ENCODE results near the gene EDEM1. TPM values are rescaled to one million over a fixed set of nuclear protein-coding genes. Genes with fewer than 3 reads are reported as not detected.

EDEM1 gene
- total RNA-seq, 4 donors from 2014 or later = 18.4 to 41.7 (median 35.8) TPM

DNA sequence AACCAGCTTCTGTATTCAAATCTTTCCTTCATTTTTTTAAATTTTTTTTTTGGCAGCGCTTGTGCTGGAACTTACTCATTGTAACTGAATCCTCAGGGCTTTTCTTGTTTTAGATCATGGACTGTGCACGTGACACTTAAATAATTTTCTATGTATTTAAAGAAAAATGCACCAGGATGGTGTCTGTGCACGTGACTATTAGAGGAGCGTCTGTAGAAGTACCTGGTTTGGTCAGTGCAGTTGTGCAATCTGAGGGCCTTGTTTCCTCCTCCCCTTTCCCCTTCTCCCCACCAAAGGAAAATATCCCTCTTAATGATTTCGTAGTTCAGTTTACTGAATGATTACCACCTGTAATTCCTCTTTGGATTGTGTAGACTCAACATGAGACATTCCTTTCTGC is 31.3 kb downstream of the EDEM1 start:
- TF ChIP-seq EP300 (IDR thresholded peaks at IDR 0.05) = no peak
- TF ChIP-seq, protein P1, sequence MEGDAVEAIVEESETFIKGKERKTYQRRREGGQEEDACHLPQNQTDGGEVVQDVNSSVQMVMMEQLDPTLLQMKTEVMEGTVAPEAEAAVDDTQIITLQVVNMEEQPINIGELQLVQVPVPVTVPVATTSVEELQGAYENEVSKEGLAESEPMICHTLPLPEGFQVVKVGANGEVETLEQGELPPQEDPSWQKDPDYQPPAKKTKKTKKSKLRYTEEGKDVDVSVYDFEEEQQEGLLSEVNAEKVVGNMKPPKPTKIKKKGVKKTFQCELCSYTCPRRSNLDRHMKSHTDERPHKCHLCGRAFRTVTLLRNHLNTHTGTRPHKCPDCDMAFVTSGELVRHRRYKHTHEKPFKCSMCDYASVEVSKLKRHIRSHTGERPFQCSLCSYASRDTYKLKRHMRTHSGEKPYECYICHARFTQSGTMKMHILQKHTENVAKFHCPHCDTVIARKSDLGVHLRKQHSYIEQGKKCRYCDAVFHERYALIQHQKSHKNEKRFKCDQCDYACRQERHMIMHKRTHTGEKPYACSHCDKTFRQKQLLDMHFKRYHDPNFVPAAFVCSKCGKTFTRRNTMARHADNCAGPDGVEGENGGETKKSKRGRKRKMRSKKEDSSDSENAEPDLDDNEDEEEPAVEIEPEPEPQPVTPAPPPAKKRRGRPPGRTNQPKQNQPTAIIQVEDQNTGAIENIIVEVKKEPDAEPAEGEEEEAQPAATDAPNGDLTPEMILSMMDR (IDR thresholded peaks at IDR 0.05) = no peak
- TF ChIP-seq POLR2A (IDR thresholded peaks at IDR 0.05) = no peak
- TF ChIP-seq POLR2AphosphoS5 (IDR thresholded peaks at IDR 0.05) = no peak
- Histone ChIP-seq H3K9me3 (no peaks in the 10 kb centered on the region), H3K4me3 (no peak overlapping the region), H3K27me3 (no peaks in the 10 kb centered on the region), H3K36me3 (peaks cover 0 to 52% of the 10 kb centered on the region in 2 donors), H3K4me1 (peaks cover 0 to 20% (median 0%) of the 10 kb centered on the region in 3 donors), H3K27ac (peak overlapping the region in 1 of 4 donors; percentile 36)
- ATAC-seq = no peak
- WGBS, 2 donors (ENCODE audit: low coverage in 1 of 2) = 32 to 39% methylated on average over 5 of the region's 5 CpGs

DNA sequence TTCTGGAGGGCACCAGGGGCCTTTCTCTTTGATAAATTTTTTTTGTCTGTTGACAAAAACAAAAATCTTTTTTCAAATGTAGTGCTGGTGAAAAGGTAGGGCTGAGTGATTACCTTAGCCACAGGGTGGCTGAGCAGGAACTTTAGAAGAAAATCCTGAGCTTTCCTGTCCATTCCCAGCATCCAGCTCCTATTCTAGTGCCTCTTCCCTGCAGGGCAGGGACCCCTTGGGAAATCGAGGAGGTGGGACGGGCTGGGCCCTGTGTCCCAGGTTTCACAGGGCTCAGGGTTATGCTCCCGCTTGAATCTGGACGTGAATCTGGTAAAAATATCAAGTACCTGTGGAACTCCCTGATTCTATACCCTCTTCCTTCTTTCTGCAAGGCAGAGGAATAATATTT is 31.7 kb downstream of the EDEM1 start:
- H3K9me3 ChIP-seq = no peaks in the 10 kb centered on the region
- 73 to 84% methylated on average over 4 of the region's 4 CpGs for WGBS, 2 donors (ENCODE audit: low coverage in 1 of 2)

DNA sequence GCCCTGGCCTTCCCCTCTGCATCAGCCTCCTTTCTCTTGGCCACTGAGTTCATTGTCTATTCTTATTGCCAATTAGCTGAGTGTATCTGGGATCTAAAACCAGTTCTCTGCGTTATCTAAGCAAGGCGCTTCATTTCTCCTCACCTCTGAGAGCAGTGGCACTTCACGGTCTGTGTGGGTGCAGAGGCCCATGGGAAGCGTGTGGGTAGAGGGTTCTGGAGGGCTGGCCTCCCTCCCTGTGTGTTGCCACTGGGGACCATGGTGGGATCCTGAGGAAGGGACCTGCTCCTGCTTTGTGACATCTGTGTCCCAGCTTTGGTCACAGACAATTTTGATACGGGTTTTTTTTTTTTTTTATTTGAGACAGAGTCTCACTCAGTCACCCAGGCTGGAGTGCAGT is 32.7 kb downstream of the EDEM1 start:
- TF ChIP-seq, protein P1 (IDR thresholded peaks at IDR 0.05) = no peak
- TF ChIP-seq EP300 (IDR thresholded peaks at IDR 0.05) = no peak
- no peak for TF ChIP-seq POLR2A (IDR thresholded peaks at IDR 0.05)
- TF ChIP-seq POLR2AphosphoS5 (IDR thresholded peaks at IDR 0.05) = no peak
- WGBS, 2 donors (ENCODE audit: low coverage in 1 of 2) = 61 to 89% methylated on average over 4 to 5 of the region's 5 CpGs
- Histone ChIP-seq H3K4me3 (no peak overlapping the region), H3K9me3 (no peaks in the 10 kb centered on the region), H3K27me3 (no peaks in the 10 kb centered on the region), H3K27ac (no peak overlapping the region), H3K4me1 (peaks cover 0 to 20% (median 0%) of the 10 kb centered on the region in 3 donors), H3K36me3 (peaks cover 0 to 38% of the 10 kb centered on the region in 2 donors)
- ATAC-seq = no peak

More for the DNA sequence above, 31.7 kb downstream of the EDEM1 start:
- peak overlapping the region in 1 of 4 donors; percentile 36 for H3K27ac ChIP-seq
- TF ChIP-seq, protein P1 (IDR thresholded peaks at IDR 0.05) = no peak
- TF ChIP-seq EP300 (IDR thresholded peaks at IDR 0.05) = no peak
- no peak for TF ChIP-seq POLR2A (IDR thresholded peaks at IDR 0.05)
- no peak for TF ChIP-seq POLR2AphosphoS5 (IDR thresholded peaks at IDR 0.05)
- no peak for ATAC-seq
- H3K36me3 ChIP-seq = peaks cover 0 to 48% of the 10 kb centered on the region in 2 donors
- no peak overlapping the region for H3K4me3 ChIP-seq
- peaks cover 0 to 20% (median 0%) of the 10 kb centered on the region in 3 donors for H3K4me1 ChIP-seq
- no peaks in the 10 kb centered on the region for H3K27me3 ChIP-seq

DNA sequence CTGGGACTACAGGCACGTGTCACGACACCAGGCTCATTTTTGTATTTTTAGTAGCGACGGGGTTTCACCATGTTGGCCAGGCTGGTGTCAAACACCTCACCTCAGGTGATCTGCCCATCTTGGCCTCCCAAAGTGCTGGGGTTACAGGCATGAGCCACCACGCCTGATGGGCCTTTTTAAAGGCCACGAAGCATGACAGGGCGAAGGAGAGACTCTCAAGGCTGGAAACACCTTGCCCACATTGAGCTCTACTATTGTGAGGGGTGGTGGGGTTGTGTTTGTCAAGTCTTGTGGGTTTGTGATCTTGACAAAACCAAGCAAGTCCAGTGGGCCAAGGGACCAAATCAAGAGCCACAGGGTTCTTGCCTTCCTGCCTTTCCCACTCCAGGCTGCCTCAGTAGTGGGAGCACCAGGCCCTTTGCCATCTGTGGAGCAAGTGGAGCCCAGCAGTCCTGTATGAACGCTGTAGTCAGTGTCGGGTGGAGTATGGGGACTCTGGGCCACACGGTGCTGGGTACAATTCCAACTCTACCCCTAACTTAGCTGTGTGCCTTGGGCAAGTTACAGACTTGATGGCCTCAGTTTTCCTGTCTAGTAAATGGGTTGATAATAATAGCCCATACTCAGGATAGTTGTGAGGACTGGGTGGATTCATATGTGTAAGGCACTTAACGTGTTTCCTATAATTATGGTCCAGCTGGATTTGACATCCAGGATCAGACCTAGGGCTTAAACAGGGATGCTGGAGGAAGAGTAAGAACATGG is 33.3 kb downstream of the EDEM1 start:
- Histone ChIP-seq H3K27me3 (no peaks in the 10 kb centered on the region), H3K36me3 (peaks cover 0 to 32% of the 10 kb centered on the region in 2 donors), H3K9me3 (no peaks in the 10 kb centered on the region), H3K4me1 (peaks cover 0 to 20% (median 0%) of the 10 kb centered on the region in 3 donors), H3K27ac (no peak overlapping the region), H3K4me3 (no peak overlapping the region)
- ATAC-seq = no peak
- TF ChIP-seq POLR2A (IDR thresholded peaks at IDR 0.05) (no peak), EP300 (IDR thresholded peaks at IDR 0.05) (no peak), POLR2AphosphoS5 (IDR thresholded peaks at IDR 0.05) (no peak)
- TF ChIP-seq, protein P1 (IDR thresholded peaks at IDR 0.05) = no peak
- 93 to 100% methylated on average over 1 to 3 of the region's 11 CpGs for WGBS, 2 donors (ENCODE audit: low coverage in 1 of 2)

DNA sequence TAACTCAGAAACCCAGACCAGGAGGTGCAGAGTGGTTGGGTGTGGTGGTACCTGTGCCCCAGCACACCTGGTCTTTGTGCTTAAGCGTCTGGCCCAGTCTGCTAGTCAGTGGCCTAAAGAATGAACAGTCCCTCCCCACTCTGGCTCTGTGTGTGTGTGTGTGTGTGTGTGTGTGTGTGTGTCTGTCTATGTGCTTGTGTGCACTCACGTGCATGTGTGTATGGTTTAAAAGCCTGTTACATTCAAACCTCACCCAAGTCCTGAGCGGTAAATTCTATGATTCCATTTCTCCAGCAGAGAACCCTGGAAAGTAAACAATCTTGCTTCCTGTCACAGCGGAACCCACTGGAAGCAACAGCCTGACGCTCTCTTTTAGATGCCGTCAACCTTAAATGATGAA is 34.2 kb downstream of the EDEM1 start:
- TF ChIP-seq EP300 (IDR thresholded peaks at IDR 0.05) (no peak), POLR2A (IDR thresholded peaks at IDR 0.05) (no peak), POLR2AphosphoS5 (IDR thresholded peaks at IDR 0.05) (no peak)
- TF ChIP-seq, protein P1 (IDR thresholded peaks at IDR 0.05) = no peak
- H3K27ac ChIP-seq = no peak overlapping the region
- no peak overlapping the region for H3K4me3 ChIP-seq
- no peak for ATAC-seq
- no peaks in the 10 kb centered on the region for H3K27me3 ChIP-seq
- peaks cover 0 to 20% (median 0%) of the 10 kb centered on the region in 3 donors for H3K4me1 ChIP-seq
- H3K36me3 ChIP-seq = peaks cover 0 to 23% of the 10 kb centered on the region in 2 donors
- WGBS, 2 donors (ENCODE audit: low coverage in 1 of 2) = 55 to 57% methylated on average over 2 to 6 of the region's 6 CpGs
- H3K9me3 ChIP-seq = no peaks in the 10 kb centered on the region

Measured in gastroesophageal sphincter (tissue), 4 donors.